Naive thymus-derived CD4-positive, alpha-beta T cell (primary cell): ENCODE data around the gene EFHB. TPM values are rescaled to one million over a fixed set of nuclear protein-coding genes. Genes with fewer than 3 reads are reported as not detected.
"Not testable (repeated sequence)": the region's sequence is repeated elsewhere in the genome, so short reads cannot be mapped to it uniquely, and the experiment has no call there.

Experiments used
- ATAC-seq: fragments of 150-1000 bp; cut with Tn5 transposase; 2 replicates; pipeline ENCODE4 v1.10.0; 2021; ENCODE audit warnings: mild to moderate bottlenecking, moderate library complexity
- CTCF ChIA-PET: fragments of 350-600 bp; sonication (Branson Sonifier 250); formaldehyde crosslinking; loops from one replicate; lab custom pipeline; 2021; ENCODE audit warnings: antibody characterized with exemption; lab: Charles Lee
- POLR2A ChIA-PET: fragments of 350-600 bp; sonication (Branson Sonifier 250); formaldehyde crosslinking; loops from one replicate; lab custom pipeline; 2021; ENCODE audit warnings: antibody characterized with exemption, inconsistent platforms; lab: Charles Lee
- DNase-seq, 9 donors: peaks; one replicate each; pipeline versions ENCODE4 v3.0.0 to v3.0.0-alpha.2; 2020 to 2022; ENCODE audit warnings: mixed read lengths in 1 of 9
- H3K27ac ChIP-seq: one replicate; pipeline ENCODE4 v1.7.0; 2013; ENCODE audit warnings: mild to moderate bottlenecking, low read depth, low read length, moderate library complexity
- H3K27me3 ChIP-seq, 2 donors: one replicate each; pipeline ENCODE4 v1.7.0; 2013; ENCODE audit warnings: low read length in 2 of 2, mild to moderate bottlenecking in 2 of 2, moderate library complexity in 2 of 2; ENCODE audit not compliant: control insufficient read depth in 2 of 2, insufficient read depth in 2 of 2
- H3K36me3 ChIP-seq, 3 experiments: 1 replicate in 2 of 3; 2 replicates in 1 of 3; pipeline ENCODE4 v1.7.0; 2013; ENCODE audit warnings: low read length in 3 of 3, mild to moderate bottlenecking in 3 of 3, moderate library complexity in 1 of 3; ENCODE audit not compliant: insufficient read depth in 3 of 3, control insufficient read depth in 2 of 3
- H3K4me1 ChIP-seq, 2 donors: one replicate each; pipeline ENCODE4 v1.7.0; 2013; ENCODE audit warnings: low read length in 2 of 2, mild to moderate bottlenecking in 2 of 2, moderate library complexity in 1 of 2; ENCODE audit not compliant: control insufficient read depth in 2 of 2, insufficient read depth in 2 of 2
- H3K4me3 ChIP-seq: 2 replicates; pipeline ENCODE4 v1.7.0; 2013; ENCODE audit warnings: mild to moderate bottlenecking, low read length
- H3K9me3 ChIP-seq, 3 experiments: 1 replicate in 2 of 3; 2 replicates in 1 of 3; pipeline ENCODE4 v1.7.0; 2013; ENCODE audit warnings: low read length in 3 of 3; ENCODE audit not compliant: control insufficient read depth in 2 of 3
- H3K27ac Mint-ChIP-seq, 9 donors: one replicate each; pipeline ENCODE4 v1.8.0; 2020 to 2022; ENCODE audit warnings: mixed read lengths in 9 of 9, mild to moderate bottlenecking in 8 of 9, moderate library complexity in 5 of 9, inconsistent platforms in 2 of 9
- H3K27me3 Mint-ChIP-seq, 5 donors: one replicate each; pipeline ENCODE4 v1.8.0; 2021 to 2022; ENCODE audit warnings: mixed read lengths in 5 of 5, mild to moderate bottlenecking in 1 of 5
- H3K36me3 Mint-ChIP-seq, 5 donors: one replicate each; pipeline ENCODE4 v1.8.0; 2020 to 2022; ENCODE audit warnings: mixed read lengths in 5 of 5, mild to moderate bottlenecking in 3 of 5, inconsistent platforms in 1 of 5
- H3K4me1 Mint-ChIP-seq, 7 donors: one replicate each; pipeline ENCODE4 v1.8.0; 2020 to 2022; ENCODE audit warnings: mixed read lengths in 7 of 7, mild to moderate bottlenecking in 3 of 7, inconsistent platforms in 1 of 7
- H3K4me3 Mint-ChIP-seq, 10 donors: one replicate each; pipeline ENCODE4 v1.8.0; 2020 to 2022; ENCODE audit warnings: mild to moderate bottlenecking in 10 of 10, mixed read lengths in 10 of 10, moderate library complexity in 6 of 10, inconsistent platforms in 2 of 10
- H3K9me3 Mint-ChIP-seq, 11 donors: one replicate each; pipeline ENCODE4 v1.8.0; 2020 to 2022; ENCODE audit warnings: mixed read lengths in 11 of 11, mild to moderate bottlenecking in 4 of 11, inconsistent platforms in 1 of 11, moderate library complexity in 1 of 11
- intact Hi-C, 2 donors: fragments of 100-400 bp; cut with micrococcal nuclease; formaldehyde crosslinking; loops; one replicate each; pipeline ENCODE4 v1.15.1; 2023
- polyA plus RNA-seq, 2 donors: library from polyadenylated mRNA; unstranded; fragments of 300-500 nt; fragmentation: Illumina TruSeq; gene quantifications; one replicate each; pipeline ENCODE4 v1.2.3, GENCODE V29; 2021
- total RNA-seq, 6 experiments: library from RNA in 5 of 6; stranded (reverse) in 5 of 6; gene quantifications; 1 replicate in 5 of 6; 2 replicates in 1 of 6; pipeline ENCODE4 v1.2.3 and lab custom pipeline; 2021 to 2026

Gene EFHB
- total and polyA plus RNA-seq, 7 experiments from 2014 or later = 0.92 to 2.0 (median 1.4) TPM; not detected in 2

DNA sequence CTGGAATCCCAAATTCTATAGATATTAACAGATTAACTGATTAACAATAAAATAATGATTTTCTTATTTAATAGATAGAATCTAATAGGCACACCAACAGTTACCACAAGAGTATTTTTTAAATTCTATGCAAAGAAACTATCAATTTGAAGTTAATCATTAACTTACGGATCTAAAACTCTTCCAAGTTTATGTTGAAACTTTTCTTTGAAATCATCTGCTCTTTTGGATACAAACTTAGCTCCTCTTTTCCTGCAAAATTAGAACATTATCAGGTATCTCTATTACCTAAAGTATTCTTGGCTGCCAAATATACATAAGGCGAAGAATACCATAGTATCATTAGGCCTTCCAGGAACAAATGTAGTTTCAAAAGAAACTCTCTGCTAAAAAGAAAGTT, 34.8 kb downstream of the EFHB start:
- Histone ChIP-seq H3K27me3 (no peaks in the 10 kb centered on the region), H3K9me3 (no peaks in the 10 kb centered on the region), H3K36me3 (no peaks in the 10 kb centered on the region), H3K4me3 (no peak overlapping the region), H3K27ac (no peak overlapping the region), H3K4me1 (no peaks in the 10 kb centered on the region)
- ATAC-seq (no peak), DNase-seq (no peak)
- Mint-ChIP-seq H3K36me3 (no peaks in the 10 kb centered on the region), H3K4me3 (no peak overlapping the region), H3K27ac (no peak overlapping the region), H3K4me1 (peaks cover 0 to 2% (median 0%) of the 10 kb centered on the region in 7 donors), H3K9me3 (peaks cover 0 to 1% (median 0%) of the 10 kb centered on the region in 11 donors), H3K27me3 (peaks cover 0 to 3% (median 0%) of the 10 kb centered on the region in 5 donors)
- POLR2A ChIA-PET = no interaction called here
- intact Hi-C loops = no loop called here
- CTCF ChIA-PET = no interaction called here

GRCh38 chr3:19898721-19899120, 35.3 kb downstream of the EFHB start:
- no peaks in the 10 kb centered on the region for H3K4me1 ChIP-seq
- H3K4me1 Mint-ChIP-seq = peaks cover 0 to 2% (median 0%) of the 10 kb centered on the region in 7 donors
- H3K36me3 ChIP-seq = no peaks in the 10 kb centered on the region
- H3K9me3 Mint-ChIP-seq = peaks cover 0 to 1% (median 0%) of the 10 kb centered on the region in 11 donors
- ATAC-seq (no peak), DNase-seq (no peak)
- CTCF ChIA-PET = no interaction called here
- H3K9me3 ChIP-seq = no peaks in the 10 kb centered on the region
- H3K36me3 Mint-ChIP-seq = no peaks in the 10 kb centered on the region
- H3K4me3 Mint-ChIP-seq = no peak overlapping the region
- peaks cover 0 to 3% (median 0%) of the 10 kb centered on the region in 5 donors for H3K27me3 Mint-ChIP-seq
- no peaks in the 10 kb centered on the region for H3K27me3 ChIP-seq
- H3K4me3 ChIP-seq = no peak overlapping the region
- no peak overlapping the region for H3K27ac Mint-ChIP-seq
- POLR2A ChIA-PET = no interaction called here
- no peak overlapping the region for H3K27ac ChIP-seq
- intact Hi-C loops = no loop called here

DNA sequence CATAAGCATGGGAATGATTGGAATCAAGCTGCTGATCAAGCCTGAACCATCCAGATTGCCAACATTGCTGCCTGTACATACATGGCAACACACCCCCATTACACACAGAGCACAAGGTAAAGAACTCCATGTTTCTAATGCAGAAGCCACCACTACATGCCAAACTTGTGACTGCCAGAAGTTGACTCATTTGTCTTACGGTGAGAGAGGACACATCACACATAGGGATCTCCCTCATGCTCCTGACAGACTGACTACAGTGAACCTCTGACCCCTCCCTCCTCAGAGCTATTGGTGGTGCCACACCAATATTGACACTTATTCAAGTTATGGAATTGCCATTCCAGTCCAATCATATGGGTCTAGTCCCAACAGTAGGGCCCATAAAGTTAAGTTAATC, 42.3 kb downstream of the EFHB start:
- no peak overlapping the region for H3K4me3 Mint-ChIP-seq
- ChIA-PET POLR2A (no interaction called here), CTCF (interaction anchor here (0.7 kb wide), 1 partner anchor 511 kb away, joined by 4 read pairs; no protein-coding TSS in a partner anchor)

DNA sequence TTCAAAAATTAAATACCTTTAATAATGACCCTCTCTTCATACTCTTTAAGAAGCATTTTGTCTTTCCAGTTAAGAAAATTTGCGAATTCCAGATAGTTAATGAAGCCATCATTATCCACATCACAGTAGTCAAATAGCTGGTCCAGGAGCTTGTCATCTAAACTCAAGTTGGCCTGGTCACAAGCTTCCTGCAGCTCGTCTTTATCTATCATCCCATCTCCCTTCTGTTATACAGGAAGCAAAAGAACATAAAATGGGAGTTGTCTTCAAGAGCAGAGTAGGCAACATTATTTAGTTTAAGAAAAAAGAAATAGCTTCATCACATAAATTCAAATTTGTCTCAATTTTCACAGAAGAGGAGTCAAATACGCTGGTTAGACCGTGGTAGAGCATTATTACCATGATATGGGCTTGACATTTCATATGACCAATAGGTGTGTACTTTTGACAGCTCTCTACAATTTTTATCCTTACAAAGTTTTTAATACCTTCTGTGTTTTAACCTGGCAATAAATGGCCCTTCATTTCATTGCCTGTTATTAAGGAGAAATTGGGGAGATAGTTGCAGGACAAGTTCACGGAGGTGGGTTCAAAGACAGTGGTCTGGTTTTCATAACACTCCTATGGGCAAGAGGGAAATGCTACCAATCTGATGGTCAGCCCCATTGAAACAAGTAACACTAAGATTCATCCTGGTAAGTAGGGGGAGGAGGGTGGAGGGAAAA, 45.4 kb downstream of the EFHB start:
- no peaks in the 10 kb centered on the region for H3K36me3 ChIP-seq
- intact Hi-C loops = loop anchor here (5.0 kb wide), 2 partner anchors 214 to 299 kb away; partner anchors contain the start of gene SGO1 (in 1 of the 2)
- H3K9me3 Mint-ChIP-seq = peaks cover 0 to 2% (median 0%) of the 10 kb centered on the region in 11 donors
- no peak overlapping the region for H3K4me3 Mint-ChIP-seq
- no peaks in the 10 kb centered on the region for H3K27me3 ChIP-seq
- H3K36me3 Mint-ChIP-seq = no peaks in the 10 kb centered on the region
- peaks cover 0 to 4% (median 0%) of the 10 kb centered on the region in 5 donors for H3K27me3 Mint-ChIP-seq
- DNase-seq (no peak), ATAC-seq (no peak)
- no peaks in the 10 kb centered on the region for H3K9me3 ChIP-seq
- no peak overlapping the region for H3K4me3 ChIP-seq
- no peak overlapping the region for H3K27ac ChIP-seq
- H3K27ac Mint-ChIP-seq = no peak overlapping the region
- ChIA-PET POLR2A (no interaction called here), CTCF (no interaction called here)
- H3K4me1 ChIP-seq = no peaks in the 10 kb centered on the region
- H3K4me1 Mint-ChIP-seq = peaks cover 0 to 7% (median 0%) of the 10 kb centered on the region in 7 donors

More for the DNA sequence above, 42.3 kb downstream of the EFHB start:
- ATAC-seq = no peak
- Histone ChIP-seq H3K36me3 (no peaks in the 10 kb centered on the region), H3K9me3 (no peaks in the 10 kb centered on the region), H3K27me3 (no peaks in the 10 kb centered on the region), H3K27ac (no peak overlapping the region), H3K4me3 (no peak overlapping the region), H3K4me1 (no peaks in the 10 kb centered on the region)
- no peaks in the 10 kb centered on the region for H3K4me1 Mint-ChIP-seq
- no peak for DNase-seq
- intact Hi-C loops = no loop called here
- H3K27me3 Mint-ChIP-seq = peaks cover 0 to 3% (median 0%) of the 10 kb centered on the region in 5 donors
- H3K27ac Mint-ChIP-seq = no peak overlapping the region
- H3K36me3 Mint-ChIP-seq = no peaks in the 10 kb centered on the region
- peaks cover 0 to 1% (median 0%) of the 10 kb centered on the region in 11 donors for H3K9me3 Mint-ChIP-seq

GRCh38 chr3:19887122-19887521, 46.9 kb downstream of the EFHB start:
- H3K27ac ChIP-seq, H3K9me3 ChIP-seq, H3K36me3 ChIP-seq, POLR2A ChIA-PET, DNase-seq, H3K36me3 Mint-ChIP-seq, H3K27me3 ChIP-seq, H3K27ac Mint-ChIP-seq, ATAC-seq, H3K4me3 Mint-ChIP-seq, H3K4me1 Mint-ChIP-seq, H3K4me1 ChIP-seq, H3K9me3 Mint-ChIP-seq, H3K4me3 ChIP-seq: not testable (repeated sequence)
- peaks cover 0 to 11% (median 0%) of the 10 kb centered on the region in 5 donors for H3K27me3 Mint-ChIP-seq
- CTCF ChIA-PET = interaction anchor here (0.7 to 1.2 kb wide), 2 partner anchors 51 to 71 kb away, joined by 3 to 4 read pairs; no protein-coding TSS in a partner anchor
- intact Hi-C loops = loop anchor here (5.0 kb wide), 2 partner anchors 215 to 300 kb away; partner anchors contain the start of gene SGO1 (in 1 of the 2)

GRCh38 chr3:19886404-19886803, 47.6 kb downstream of the EFHB start:
- H3K4me3 Mint-ChIP-seq = no peak overlapping the region
- H3K27ac Mint-ChIP-seq = no peak overlapping the region
- Histone ChIP-seq H3K4me3 (no peak overlapping the region), H3K4me1 (no peaks in the 10 kb centered on the region), H3K27me3 (no peaks in the 10 kb centered on the region), H3K36me3 (no peaks in the 10 kb centered on the region), H3K9me3 (no peaks in the 10 kb centered on the region), H3K27ac (no peak overlapping the region)
- DNase-seq (no peak), ATAC-seq (no peak)
- H3K4me1 Mint-ChIP-seq = peaks cover 0 to 7% (median 0%) of the 10 kb centered on the region in 7 donors
- intact Hi-C loops = loop anchor here (5.0 kb wide), 2 partner anchors 216 to 301 kb away; partner anchors contain the start of gene SGO1 (in 1 of the 2)
- H3K9me3 Mint-ChIP-seq = peaks cover 0 to 2% (median 0%) of the 10 kb centered on the region in 11 donors
- H3K36me3 Mint-ChIP-seq = no peaks in the 10 kb centered on the region
- H3K27me3 Mint-ChIP-seq = peaks cover 0 to 11% (median 0%) of the 10 kb centered on the region in 5 donors
- ChIA-PET CTCF (interaction anchor here (0.7 to 1.6 kb wide), 5 partner anchors 11 to 300 kb away, joined by 3 to 4 read pairs (median 3); partner anchors contain the start of gene SGO1), POLR2A (no interaction called here)
